ENCODE results near the gene MARCHF2. TPM values are rescaled to one million over a fixed set of nuclear protein-coding genes. Genes with fewer than 3 reads are reported as not detected.

Gene MARCHF2
- polyA plus RNA-seq, 1 of the 3 experiments (the other 2 are of a cell fraction): 57.2 TPM

DNA sequence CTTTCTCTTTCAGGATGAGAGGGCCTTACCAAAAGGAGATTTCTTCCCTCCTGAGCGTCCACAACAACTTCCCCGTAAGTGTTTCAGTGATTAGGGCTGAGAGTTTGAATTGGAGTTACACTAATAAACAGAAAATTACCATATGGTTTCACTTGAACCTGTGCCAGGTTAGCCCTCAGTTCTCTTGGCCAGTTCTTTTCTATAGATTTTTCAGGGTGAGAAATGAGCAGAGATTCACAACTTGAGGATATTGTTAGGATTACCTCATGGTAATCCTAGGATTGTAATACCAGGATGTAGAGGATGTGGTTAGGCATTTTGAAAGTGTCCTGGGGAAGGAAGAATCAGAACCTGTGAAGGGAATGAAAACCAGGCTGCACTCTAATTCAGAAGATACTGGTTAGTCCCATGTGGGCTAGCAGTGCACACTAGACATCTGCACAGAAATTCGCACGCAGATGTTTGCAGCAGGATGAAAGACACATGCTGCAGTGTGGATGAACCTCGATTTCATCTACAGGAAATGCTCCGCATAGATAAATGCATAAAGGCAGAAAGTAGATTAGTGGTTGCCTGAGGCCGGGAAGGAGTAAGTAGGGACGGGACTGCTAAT is 55.8 kb downstream of the MARCHF2 start:
- H3K79me2 ChIP-seq (ENCODE audit: insufficient read depth): peaks cover 98% of the 10 kb centered on the region
- CTCF ChIA-PET: interaction anchor here (0.6 to 1.0 kb wide), 3 partner anchors 37 to 114 kb away, joined by 3 read pairs; no protein-coding TSS in a partner anchor
- no peak overlapping the region for H3K4me2 ChIP-seq
- POLR2A ChIA-PET: interaction anchor here (1.0 kb wide), 2 partner anchors 24 to 45 kb away, joined by 3 to 4 read pairs; partner anchors contain the start of genes HNRNPM and ZNF414
- peaks cover 86 to 90% of the 10 kb centered on the region in 2 experiments for H3K36me3 ChIP-seq (replicated peaks in 1 of 2; ENCODE audit: control insufficient read depth in 1 of 2, insufficient read depth in 2 of 2, low read length in 1 of 2)
- peaks cover 44% of the 10 kb centered on the region for H4K20me1 ChIP-seq (ENCODE audit: insufficient read depth)
- H2AFZ ChIP-seq (ENCODE audit: low read depth): no peak overlapping the region
- H3K9me2 ChIP-seq: no peaks in the 10 kb centered on the region
- peaks cover 0 to 26% of the 10 kb centered on the region in 2 experiments; a peak in 2 of 4 replicates for H3K4me1 ChIP-seq (ENCODE audit: control insufficient read depth in 1 of 2, insufficient read depth in 2 of 2, low read depth in 1 of 2, low read length in 1 of 2)
- TF ChIP-seq RCOR1 (IDR thresholded peaks at IDR 0.05; ENCODE audit: low read length) (peak; percentile 91), ELF1 (IDR thresholded peaks at IDR 0.05) (no peak), FOXJ3 (CRISPR knock-in tag; IDR thresholded peaks at IDR 0.05) (no peak), NRF1 (IDR thresholded peaks at IDR 0.05; ENCODE audit: low read depth, low read length) (no peak), GATA2 (CRISPR knock-in tag; IDR thresholded peaks at IDR 0.05) (peak; percentile 63), MXI1 (IDR thresholded peaks at IDR 0.05; ENCODE audit: low read depth, low read length) (peak; percentile 94), MEF2A (IDR thresholded peaks at IDR 0.05; ENCODE audit: borderline replicate concordance, low read depth) (no peak), EP300 (IDR thresholded peaks at IDR 0.05; ENCODE audit: borderline replicate concordance in 1 of 2, low read depth in 1 of 2, low read length in 1 of 2) (peak in 1 of 2 experiments; percentile 50; a peak in 1 of 4 replicates), SIN3A (IDR thresholded peaks at IDR 0.05; ENCODE audit: borderline replicate concordance, low read depth, low read length) (no peak), CHD2 (IDR thresholded peaks at IDR 0.05; ENCODE audit: low read length, partially characterized antibody) (peak; percentile 20), RXRA (IDR thresholded peaks at IDR 0.05; ENCODE audit: borderline replicate concordance, low read depth) (no peak)
- TF ChIP-seq, protein P1, sequence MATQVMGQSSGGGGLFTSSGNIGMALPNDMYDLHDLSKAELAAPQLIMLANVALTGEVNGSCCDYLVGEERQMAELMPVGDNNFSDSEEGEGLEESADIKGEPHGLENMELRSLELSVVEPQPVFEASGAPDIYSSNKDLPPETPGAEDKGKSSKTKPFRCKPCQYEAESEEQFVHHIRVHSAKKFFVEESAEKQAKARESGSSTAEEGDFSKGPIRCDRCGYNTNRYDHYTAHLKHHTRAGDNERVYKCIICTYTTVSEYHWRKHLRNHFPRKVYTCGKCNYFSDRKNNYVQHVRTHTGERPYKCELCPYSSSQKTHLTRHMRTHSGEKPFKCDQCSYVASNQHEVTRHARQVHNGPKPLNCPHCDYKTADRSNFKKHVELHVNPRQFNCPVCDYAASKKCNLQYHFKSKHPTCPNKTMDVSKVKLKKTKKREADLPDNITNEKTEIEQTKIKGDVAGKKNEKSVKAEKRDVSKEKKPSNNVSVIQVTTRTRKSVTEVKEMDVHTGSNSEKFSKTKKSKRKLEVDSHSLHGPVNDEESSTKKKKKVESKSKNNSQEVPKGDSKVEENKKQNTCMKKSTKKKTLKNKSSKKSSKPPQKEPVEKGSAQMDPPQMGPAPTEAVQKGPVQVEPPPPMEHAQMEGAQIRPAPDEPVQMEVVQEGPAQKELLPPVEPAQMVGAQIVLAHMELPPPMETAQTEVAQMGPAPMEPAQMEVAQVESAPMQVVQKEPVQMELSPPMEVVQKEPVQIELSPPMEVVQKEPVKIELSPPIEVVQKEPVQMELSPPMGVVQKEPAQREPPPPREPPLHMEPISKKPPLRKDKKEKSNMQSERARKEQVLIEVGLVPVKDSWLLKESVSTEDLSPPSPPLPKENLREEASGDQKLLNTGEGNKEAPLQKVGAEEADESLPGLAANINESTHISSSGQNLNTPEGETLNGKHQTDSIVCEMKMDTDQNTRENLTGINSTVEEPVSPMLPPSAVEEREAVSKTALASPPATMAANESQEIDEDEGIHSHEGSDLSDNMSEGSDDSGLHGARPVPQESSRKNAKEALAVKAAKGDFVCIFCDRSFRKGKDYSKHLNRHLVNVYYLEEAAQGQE (IDR thresholded peaks at IDR 0.05; ENCODE audit: low read depth, low read length): no peak
- TF ChIP-seq, protein P2, sequence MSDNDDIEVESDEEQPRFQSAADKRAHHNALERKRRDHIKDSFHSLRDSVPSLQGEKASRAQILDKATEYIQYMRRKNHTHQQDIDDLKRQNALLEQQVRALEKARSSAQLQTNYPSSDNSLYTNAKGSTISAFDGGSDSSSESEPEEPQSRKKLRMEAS (IDR thresholded peaks at IDR 0.05; ENCODE audit: low read depth): no peak
- TF ChIP-seq, protein P3, sequence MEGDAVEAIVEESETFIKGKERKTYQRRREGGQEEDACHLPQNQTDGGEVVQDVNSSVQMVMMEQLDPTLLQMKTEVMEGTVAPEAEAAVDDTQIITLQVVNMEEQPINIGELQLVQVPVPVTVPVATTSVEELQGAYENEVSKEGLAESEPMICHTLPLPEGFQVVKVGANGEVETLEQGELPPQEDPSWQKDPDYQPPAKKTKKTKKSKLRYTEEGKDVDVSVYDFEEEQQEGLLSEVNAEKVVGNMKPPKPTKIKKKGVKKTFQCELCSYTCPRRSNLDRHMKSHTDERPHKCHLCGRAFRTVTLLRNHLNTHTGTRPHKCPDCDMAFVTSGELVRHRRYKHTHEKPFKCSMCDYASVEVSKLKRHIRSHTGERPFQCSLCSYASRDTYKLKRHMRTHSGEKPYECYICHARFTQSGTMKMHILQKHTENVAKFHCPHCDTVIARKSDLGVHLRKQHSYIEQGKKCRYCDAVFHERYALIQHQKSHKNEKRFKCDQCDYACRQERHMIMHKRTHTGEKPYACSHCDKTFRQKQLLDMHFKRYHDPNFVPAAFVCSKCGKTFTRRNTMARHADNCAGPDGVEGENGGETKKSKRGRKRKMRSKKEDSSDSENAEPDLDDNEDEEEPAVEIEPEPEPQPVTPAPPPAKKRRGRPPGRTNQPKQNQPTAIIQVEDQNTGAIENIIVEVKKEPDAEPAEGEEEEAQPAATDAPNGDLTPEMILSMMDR (IDR thresholded peaks at IDR 0.05): no peak
- TF ChIP-seq, protein P4, sequence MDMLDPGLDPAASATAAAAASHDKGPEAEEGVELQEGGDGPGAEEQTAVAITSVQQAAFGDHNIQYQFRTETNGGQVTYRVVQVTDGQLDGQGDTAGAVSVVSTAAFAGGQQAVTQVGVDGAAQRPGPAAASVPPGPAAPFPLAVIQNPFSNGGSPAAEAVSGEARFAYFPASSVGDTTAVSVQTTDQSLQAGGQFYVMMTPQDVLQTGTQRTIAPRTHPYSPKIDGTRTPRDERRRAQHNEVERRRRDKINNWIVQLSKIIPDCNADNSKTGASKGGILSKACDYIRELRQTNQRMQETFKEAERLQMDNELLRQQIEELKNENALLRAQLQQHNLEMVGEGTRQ (IDR thresholded peaks at IDR 0.05; ENCODE audit: borderline replicate concordance, low read depth, low read length): no peak
- TF ChIP-seq, protein P5, sequence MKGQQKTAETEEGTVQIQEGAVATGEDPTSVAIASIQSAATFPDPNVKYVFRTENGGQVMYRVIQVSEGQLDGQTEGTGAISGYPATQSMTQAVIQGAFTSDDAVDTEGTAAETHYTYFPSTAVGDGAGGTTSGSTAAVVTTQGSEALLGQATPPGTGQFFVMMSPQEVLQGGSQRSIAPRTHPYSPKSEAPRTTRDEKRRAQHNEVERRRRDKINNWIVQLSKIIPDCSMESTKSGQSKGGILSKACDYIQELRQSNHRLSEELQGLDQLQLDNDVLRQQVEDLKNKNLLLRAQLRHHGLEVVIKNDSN (IDR thresholded peaks at IDR 0.05; ENCODE audit: borderline replicate concordance, low read depth): no peak
- TF ChIP-seq, protein P6, sequence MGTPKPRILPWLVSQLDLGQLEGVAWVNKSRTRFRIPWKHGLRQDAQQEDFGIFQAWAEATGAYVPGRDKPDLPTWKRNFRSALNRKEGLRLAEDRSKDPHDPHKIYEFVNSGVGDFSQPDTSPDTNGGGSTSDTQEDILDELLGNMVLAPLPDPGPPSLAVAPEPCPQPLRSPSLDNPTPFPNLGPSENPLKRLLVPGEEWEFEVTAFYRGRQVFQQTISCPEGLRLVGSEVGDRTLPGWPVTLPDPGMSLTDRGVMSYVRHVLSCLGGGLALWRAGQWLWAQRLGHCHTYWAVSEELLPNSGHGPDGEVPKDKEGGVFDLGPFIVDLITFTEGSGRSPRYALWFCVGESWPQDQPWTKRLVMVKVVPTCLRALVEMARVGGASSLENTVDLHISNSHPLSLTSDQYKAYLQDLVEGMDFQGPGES (IDR thresholded peaks at IDR 0.05; ENCODE audit: low read depth, low read length): no peak
- TF ChIP-seq, protein P7, sequence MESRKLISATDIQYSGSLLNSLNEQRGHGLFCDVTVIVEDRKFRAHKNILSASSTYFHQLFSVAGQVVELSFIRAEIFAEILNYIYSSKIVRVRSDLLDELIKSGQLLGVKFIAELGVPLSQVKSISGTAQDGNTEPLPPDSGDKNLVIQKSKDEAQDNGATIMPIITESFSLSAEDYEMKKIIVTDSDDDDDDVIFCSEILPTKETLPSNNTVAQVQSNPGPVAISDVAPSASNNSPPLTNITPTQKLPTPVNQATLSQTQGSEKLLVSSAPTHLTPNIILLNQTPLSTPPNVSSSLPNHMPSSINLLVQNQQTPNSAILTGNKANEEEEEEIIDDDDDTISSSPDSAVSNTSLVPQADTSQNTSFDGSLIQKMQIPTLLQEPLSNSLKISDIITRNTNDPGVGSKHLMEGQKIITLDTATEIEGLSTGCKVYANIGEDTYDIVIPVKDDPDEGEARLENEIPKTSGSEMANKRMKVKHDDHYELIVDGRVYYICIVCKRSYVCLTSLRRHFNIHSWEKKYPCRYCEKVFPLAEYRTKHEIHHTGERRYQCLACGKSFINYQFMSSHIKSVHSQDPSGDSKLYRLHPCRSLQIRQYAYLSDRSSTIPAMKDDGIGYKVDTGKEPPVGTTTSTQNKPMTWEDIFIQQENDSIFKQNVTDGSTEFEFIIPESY (IDR thresholded peaks at IDR 0.05; ENCODE audit: borderline replicate concordance, low read depth): no peak
- TF ChIP-seq, protein P8, sequence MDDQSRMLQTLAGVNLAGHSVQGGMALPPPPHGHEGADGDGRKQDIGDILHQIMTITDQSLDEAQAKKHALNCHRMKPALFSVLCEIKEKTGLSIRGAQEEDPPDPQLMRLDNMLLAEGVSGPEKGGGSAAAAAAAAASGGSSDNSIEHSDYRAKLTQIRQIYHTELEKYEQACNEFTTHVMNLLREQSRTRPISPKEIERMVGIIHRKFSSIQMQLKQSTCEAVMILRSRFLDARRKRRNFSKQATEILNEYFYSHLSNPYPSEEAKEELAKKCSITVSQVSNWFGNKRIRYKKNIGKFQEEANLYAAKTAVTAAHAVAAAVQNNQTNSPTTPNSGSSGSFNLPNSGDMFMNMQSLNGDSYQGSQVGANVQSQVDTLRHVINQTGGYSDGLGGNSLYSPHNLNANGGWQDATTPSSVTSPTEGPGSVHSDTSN (IDR thresholded peaks at IDR 0.05): no peak
- H3K9ac ChIP-seq: no peak overlapping the region
- peaks cover 9% of the 10 kb centered on the region for H3F3A ChIP-seq (replicated peaks; ENCODE audit: insufficient read depth)
- H3K9me3 ChIP-seq: no peaks in the 10 kb centered on the region
- peak overlapping the region; percentile 5 to 75; a peak in 3 of 4 replicates for H3K27ac ChIP-seq (ENCODE audit: low read depth in 2 of 2, low read length in 1 of 2)
- H3K4me3 ChIP-seq (ENCODE audit: low read depth in 2 of 2, low read length in 1 of 2): no peak overlapping the region
- DNase-seq: peak; percentile 72
- WGBS (ENCODE audit: low lambda C conversion rate): 61% methylated on average over 8 of the region's 8 CpGs
- no peaks in the 10 kb centered on the region for H3K27me3 ChIP-seq (ENCODE audit: insufficient read depth)
